ENCODE measurements around the gene PECR.
"Not testable (repeated sequence)": the region's sequence is repeated elsewhere in the genome, so short reads cannot be mapped to it uniquely, and the experiment has no call there.

PECR gene

GRCh38 chr2:215994911-215995310 lies 86.7 kb downstream of the PECR start:
- DNase-seq = no peak

GRCh38 chr2:215988556-215989207 lies 92.9 kb downstream of the PECR start:
- not testable (repeated sequence) for DNase-seq

All from effector CD8-positive, alpha-beta T cell (primary cell).